ENCODE results near the gene ANO6.

DNA sequence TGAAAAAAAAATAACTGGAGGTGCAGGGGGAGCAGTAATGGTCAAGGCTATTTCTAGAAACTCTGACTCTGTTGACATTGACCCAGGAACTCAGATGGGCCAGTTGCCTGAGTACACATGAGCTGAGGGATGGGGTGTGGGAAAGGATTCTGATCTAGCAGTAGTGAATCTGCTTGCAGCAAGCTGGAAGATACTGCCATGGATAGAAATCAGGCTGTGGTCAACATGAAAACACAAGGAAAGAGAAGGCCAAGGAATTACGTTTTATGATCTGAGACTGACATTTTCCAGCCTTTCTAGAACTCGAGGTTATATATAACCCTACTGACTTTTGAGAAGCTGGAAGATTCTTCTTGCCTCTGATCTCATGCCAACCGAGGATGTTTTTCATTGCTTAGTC, 90.0 kb downstream of the ANO6 start:
- TF ChIP-seq, protein P1, sequence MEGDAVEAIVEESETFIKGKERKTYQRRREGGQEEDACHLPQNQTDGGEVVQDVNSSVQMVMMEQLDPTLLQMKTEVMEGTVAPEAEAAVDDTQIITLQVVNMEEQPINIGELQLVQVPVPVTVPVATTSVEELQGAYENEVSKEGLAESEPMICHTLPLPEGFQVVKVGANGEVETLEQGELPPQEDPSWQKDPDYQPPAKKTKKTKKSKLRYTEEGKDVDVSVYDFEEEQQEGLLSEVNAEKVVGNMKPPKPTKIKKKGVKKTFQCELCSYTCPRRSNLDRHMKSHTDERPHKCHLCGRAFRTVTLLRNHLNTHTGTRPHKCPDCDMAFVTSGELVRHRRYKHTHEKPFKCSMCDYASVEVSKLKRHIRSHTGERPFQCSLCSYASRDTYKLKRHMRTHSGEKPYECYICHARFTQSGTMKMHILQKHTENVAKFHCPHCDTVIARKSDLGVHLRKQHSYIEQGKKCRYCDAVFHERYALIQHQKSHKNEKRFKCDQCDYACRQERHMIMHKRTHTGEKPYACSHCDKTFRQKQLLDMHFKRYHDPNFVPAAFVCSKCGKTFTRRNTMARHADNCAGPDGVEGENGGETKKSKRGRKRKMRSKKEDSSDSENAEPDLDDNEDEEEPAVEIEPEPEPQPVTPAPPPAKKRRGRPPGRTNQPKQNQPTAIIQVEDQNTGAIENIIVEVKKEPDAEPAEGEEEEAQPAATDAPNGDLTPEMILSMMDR (IDR thresholded peaks at IDR 0.05): no peak
- no peak for TF ChIP-seq POLR2A (IDR thresholded peaks at IDR 0.05)
- peak in 1 of 3 donors; percentile 91 for TF ChIP-seq POLR2AphosphoS5 (IDR thresholded peaks at IDR 0.05)

Measured in breast epithelium (tissue), 3 donors.